ENCODE results near the gene AKR1B1.
A peak's percentile ranks its signal among the peaks of the same experiment; 100 is the strongest.
"Not testable (repeated sequence)": the region's sequence is repeated elsewhere in the genome, so short reads cannot be mapped to it uniquely, and the experiment has no call there.

The AKR1B1 gene

DNA sequence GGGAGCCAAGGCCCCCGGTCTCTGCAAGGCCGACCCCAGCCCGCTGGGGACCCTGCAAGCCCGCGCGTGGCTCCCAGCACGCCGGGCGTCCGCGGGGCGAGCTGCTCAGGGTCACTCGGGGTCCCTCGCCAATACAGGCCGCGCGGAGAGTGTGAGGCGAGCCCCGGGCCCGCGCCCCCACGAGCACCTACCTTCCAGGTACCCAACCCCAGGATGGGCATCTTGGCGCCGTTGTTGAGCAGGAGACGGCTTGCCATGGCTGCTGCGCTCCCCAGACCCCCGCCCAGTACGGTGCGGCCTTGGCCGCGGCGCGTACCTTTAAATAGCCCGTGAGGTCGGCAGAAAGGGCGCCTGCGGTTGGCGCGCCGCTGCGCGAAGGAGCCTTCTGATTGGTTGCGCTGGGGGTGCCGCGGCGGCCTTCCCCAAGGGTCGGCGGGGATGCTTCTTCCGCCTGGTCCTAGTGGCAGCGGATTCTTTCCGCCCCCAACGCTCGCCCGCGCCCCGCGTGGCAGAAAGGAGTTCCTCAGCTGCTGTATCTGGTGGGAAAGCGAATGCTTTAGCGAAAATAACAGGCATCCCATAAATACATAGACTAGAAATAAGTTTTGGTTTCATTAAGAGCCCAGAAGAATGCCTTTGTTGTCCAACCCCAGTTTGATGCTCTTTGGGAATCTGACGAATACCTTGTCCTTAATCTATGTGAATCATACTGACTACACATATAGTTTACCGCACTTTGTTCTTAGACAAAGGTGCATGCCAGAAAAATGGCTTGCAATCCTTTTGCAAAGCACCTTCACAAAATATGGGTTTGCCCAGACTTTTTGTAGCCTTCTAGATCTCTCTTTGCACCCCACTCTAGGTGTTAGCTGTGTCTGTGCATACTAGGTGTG, at the start of gene AKR1B1:
Gene AKR1B1 (minus strand): TSS at position 295 of the 893 bp plus-strand sequence. CDS start 38 bp downstream, at position 257.
- H3K4me1 ChIP-seq: 0 out of 2 replicates have a peak, but pooled peaks cover 3% of the 10 kb centered on the region
- H3K36me3 ChIP-seq (replicated peaks): 0 out of 2 replicates have a peak, but pooled peaks cover 7% of the 10 kb centered on the region
- peak within 1 kb of the TSS; percentile 74 for H3K4me3 ChIP-seq
- in situ Hi-C loops (cut with MboI; ENCODE audit: low sequenced_read_pairs): no loop called here
- no peaks in the 10 kb centered on the region for H3K9me3 ChIP-seq
- peak; percentile 88 to 95 for DNase-seq (ENCODE audit: low spot score in 2 of 2)
- H3K27me3 ChIP-seq (ENCODE audit: low read depth): no peaks in the 10 kb centered on the region

DNA sequence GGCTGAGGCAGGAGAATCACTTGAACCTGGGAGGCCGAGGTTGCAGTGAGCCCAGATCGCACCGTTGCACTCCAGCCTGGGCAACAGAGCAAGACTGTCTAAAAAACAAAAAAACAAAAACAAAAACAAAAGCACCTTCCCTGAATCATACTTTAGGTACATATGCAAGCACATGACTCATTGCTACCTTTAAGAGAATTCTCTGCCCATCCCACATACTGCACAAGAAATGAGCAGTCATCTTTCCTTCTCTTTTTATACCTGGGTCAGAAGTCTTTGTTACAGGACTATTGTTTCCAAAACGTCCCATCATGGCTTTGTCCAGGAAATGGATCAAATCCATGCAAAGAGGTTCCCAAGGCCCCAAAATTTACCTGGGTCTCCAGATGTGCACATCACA, 47.0 kb upstream of the AKR1B1 start:
- Histone ChIP-seq H3K9me3 (no peaks in the 10 kb centered on the region), H3K4me1 (no peaks in the 10 kb centered on the region), H3K36me3 (replicated peaks) (no peaks in the 10 kb centered on the region), H3K27me3 (ENCODE audit: low read depth) (peaks cover 10% of the 10 kb centered on the region), H3K4me3 (no peak overlapping the region)
- no peak for DNase-seq (ENCODE audit: low spot score in 2 of 2)
- in situ Hi-C loops (cut with MboI; ENCODE audit: low sequenced_read_pairs): no loop called here

DNA sequence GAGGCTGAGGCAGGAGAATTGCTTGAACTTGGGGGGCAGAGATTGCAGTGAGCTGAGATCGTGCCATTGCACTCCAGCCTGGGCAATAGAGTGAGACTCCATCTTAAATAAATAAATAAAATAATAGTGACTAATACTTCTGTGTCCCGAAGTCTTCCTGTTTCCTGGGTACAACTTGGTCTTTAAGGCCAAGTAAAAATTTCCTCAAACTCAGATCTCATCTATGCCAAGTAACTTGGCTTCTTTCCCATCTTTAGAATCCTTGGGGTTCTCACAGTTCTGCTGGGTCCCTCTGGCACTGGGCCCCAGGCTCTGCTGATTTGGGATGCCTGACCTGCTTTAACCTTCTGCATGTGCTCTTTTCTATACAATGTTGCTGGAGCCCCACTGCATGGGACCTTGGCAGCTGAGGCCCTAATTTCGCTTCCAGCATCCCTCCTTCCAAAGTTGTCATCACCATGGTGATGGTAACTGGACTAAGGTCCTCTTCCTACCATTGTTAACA, 45.8 kb upstream of the AKR1B1 start:
- DNase-seq (ENCODE audit: low spot score in 2 of 2): no peak
- in situ Hi-C loops (cut with MboI; ENCODE audit: low sequenced_read_pairs): no loop called here
- H3K4me1 ChIP-seq: no peaks in the 10 kb centered on the region
- H3K9me3 ChIP-seq: no peaks in the 10 kb centered on the region
- no peak overlapping the region for H3K4me3 ChIP-seq
- peaks cover 13% of the 10 kb centered on the region for H3K27me3 ChIP-seq (ENCODE audit: low read depth)
- H3K36me3 ChIP-seq (replicated peaks): no peaks in the 10 kb centered on the region

GRCh38 chr7:134502463-134503371, 43.8 kb upstream of the AKR1B1 start:
- Histone ChIP-seq H3K4me3 (no peak overlapping the region), H3K4me1 (no peaks in the 10 kb centered on the region), H3K27me3 (ENCODE audit: low read depth) (peaks cover 13% of the 10 kb centered on the region), H3K9me3 (no peaks in the 10 kb centered on the region), H3K36me3 (replicated peaks) (no peaks in the 10 kb centered on the region)
- no peak for DNase-seq (ENCODE audit: low spot score in 2 of 2)
- in situ Hi-C loops (cut with MboI; ENCODE audit: low sequenced_read_pairs): no loop called here

- Histone ChIP-seq H3K4me1 (no peaks in the 10 kb centered on the region), H3K9me3 (no peaks in the 10 kb centered on the region), H3K36me3 (replicated peaks) (no peaks in the 10 kb centered on the region), H3K4me3 (no peak overlapping the region), H3K27me3 (ENCODE audit: low read depth) (peaks cover 13% of the 10 kb centered on the region)
- in situ Hi-C loops (cut with MboI; ENCODE audit: low sequenced_read_pairs): no loop called here
- no peak for DNase-seq (ENCODE audit: low spot score in 2 of 2)
Observed at GRCh38 chr7:134500982-134501381, 42.1 kb upstream of the AKR1B1 start.

GRCh38 chr7:134500406-134500805, 41.5 kb upstream of the AKR1B1 start:
- in situ Hi-C loops (cut with MboI; ENCODE audit: low sequenced_read_pairs): no loop called here
- Histone ChIP-seq H3K4me1 (no peaks in the 10 kb centered on the region), H3K27me3 (ENCODE audit: low read depth) (peaks cover 13% of the 10 kb centered on the region), H3K36me3 (replicated peaks) (no peaks in the 10 kb centered on the region), H3K9me3 (no peaks in the 10 kb centered on the region), H3K4me3 (no peak overlapping the region)
- DNase-seq (ENCODE audit: low spot score in 2 of 2): no peak

DNA sequence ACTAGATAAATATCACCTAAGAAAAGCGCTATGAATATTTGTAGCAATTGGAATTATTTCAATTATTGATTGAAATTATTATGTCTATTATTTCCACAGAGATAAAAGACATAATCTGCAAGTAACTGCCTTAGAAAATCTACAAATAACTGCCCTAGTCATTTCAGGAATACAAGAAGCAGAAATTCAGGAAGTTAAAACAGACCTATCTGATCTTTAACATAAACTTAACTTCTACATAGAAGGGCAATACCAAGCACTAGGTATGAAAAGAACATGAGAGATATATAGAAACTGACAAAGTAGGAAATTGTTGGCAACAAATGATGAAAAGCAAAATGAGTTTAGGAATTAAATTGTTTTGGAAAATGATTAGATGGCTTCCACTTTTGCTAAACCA, 36.6 kb upstream of the AKR1B1 start:
- in situ Hi-C loops (cut with MboI; ENCODE audit: low sequenced_read_pairs): no loop called here
- Histone ChIP-seq H3K4me1 (no peaks in the 10 kb centered on the region), H3K36me3 (replicated peaks) (no peaks in the 10 kb centered on the region)

DNA sequence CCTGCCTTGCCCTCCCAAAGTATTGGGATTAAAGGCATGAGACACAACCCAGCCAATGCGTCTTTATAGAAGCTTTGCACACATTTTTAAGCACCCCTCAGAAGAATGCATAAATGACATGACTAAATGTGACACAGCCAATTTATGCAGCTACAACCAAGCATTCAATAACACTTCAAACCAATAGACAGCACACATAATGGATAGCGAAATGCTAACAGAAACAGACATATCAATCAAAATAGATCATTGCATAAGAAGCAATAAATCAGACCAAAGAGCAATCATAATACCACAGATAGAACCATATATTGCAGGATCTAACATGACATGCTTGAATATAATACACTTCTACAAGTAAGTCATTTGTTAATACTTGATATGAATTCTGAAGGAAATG, 34.2 kb upstream of the AKR1B1 start:
- Histone ChIP-seq H3K4me3 (no peak overlapping the region), H3K9me3 (no peaks in the 10 kb centered on the region), H3K4me1 (no peaks in the 10 kb centered on the region), H3K27me3 (ENCODE audit: low read depth) (peaks cover 30% of the 10 kb centered on the region), H3K36me3 (replicated peaks) (no peaks in the 10 kb centered on the region)
- DNase-seq (ENCODE audit: low spot score in 2 of 2): no peak
- in situ Hi-C loops (cut with MboI; ENCODE audit: low sequenced_read_pairs): no loop called here

More for the DNA sequence above, 36.6 kb upstream of the AKR1B1 start:
- H3K4me3 ChIP-seq: no peak overlapping the region
- no peaks in the 10 kb centered on the region for H3K9me3 ChIP-seq
- H3K27me3 ChIP-seq (ENCODE audit: low read depth): peaks cover 18% of the 10 kb centered on the region
- no peak for DNase-seq (ENCODE audit: low spot score in 2 of 2)

- H3K9me3 ChIP-seq; H3K4me1 ChIP-seq; in situ Hi-C loops (cut with MboI; ENCODE audit: low sequenced_read_pairs); H3K36me3 ChIP-seq (replicated peaks); H3K4me3 ChIP-seq; DNase-seq (ENCODE audit: low spot score in 2 of 2): not testable (repeated sequence)
- peaks cover 28% of the 10 kb centered on the region for H3K27me3 ChIP-seq (ENCODE audit: low read depth)
Observed at GRCh38 chr7:134487721-134488120, 28.8 kb upstream of the AKR1B1 start.

GRCh38 chr7:134485203-134485602, 26.3 kb upstream of the AKR1B1 start:
- Histone ChIP-seq H3K4me1 (peaks cover 5% of the 10 kb centered on the region), H3K27me3 (ENCODE audit: low read depth) (peaks cover 16% of the 10 kb centered on the region; the same call in 1 of the 2 replicates), H3K36me3 (replicated peaks) (no peaks in the 10 kb centered on the region), H3K9me3 (no peaks in the 10 kb centered on the region), H3K4me3 (no peak overlapping the region)
- DNase-seq (ENCODE audit: low spot score in 2 of 2): no peak
- in situ Hi-C loops (cut with MboI; ENCODE audit: low sequenced_read_pairs): no loop called here

- Histone ChIP-seq H3K4me3 (no peak overlapping the region), H3K4me1 (peaks cover 13% of the 10 kb centered on the region), H3K36me3 (replicated peaks) (no peaks in the 10 kb centered on the region), H3K9me3 (no peaks in the 10 kb centered on the region), H3K27me3 (ENCODE audit: low read depth) (peaks cover 4% of the 10 kb centered on the region; the same call in 1 of the 2 replicates)
- in situ Hi-C loops (cut with MboI; ENCODE audit: low sequenced_read_pairs): no loop called here
- no peak for DNase-seq (ENCODE audit: low spot score in 2 of 2)
Observed at GRCh38 chr7:134483296-134483695, 24.4 kb upstream of the AKR1B1 start.

DNA sequence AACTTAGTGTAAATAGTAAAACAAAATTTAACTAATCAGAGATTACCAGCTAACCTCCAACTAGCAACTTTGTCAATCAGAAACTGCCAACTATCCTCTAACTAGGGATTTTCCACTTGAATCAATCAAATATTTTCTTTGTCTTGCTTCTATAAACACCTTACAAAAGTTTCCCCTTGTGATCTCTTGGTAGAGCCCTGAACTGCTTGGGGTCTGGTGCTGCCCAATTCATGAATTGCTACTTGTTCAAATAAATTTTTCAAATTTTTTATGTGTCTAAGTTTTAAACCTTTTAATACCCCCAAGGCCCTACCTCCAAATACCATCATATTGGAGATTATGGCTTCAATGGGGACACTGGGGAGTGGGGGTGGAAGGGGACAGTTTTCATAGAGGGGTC, 24.0 kb upstream of the AKR1B1 start:
- peaks cover 4% of the 10 kb centered on the region; the same call in 1 of the 2 replicates for H3K27me3 ChIP-seq (ENCODE audit: low read depth)
- in situ Hi-C loops (cut with MboI; ENCODE audit: low sequenced_read_pairs): no loop called here

GRCh38 chr7:134481167-134481566, 22.3 kb upstream of the AKR1B1 start:
- no peak for DNase-seq (ENCODE audit: low spot score in 2 of 2)
- peaks cover 13% of the 10 kb centered on the region for H3K4me1 ChIP-seq
- H3K9me3 ChIP-seq: no peaks in the 10 kb centered on the region
- no peak overlapping the region for H3K4me3 ChIP-seq
- H3K27me3 ChIP-seq (ENCODE audit: low read depth): no peaks in the 10 kb centered on the region
- in situ Hi-C loops (cut with MboI; ENCODE audit: low sequenced_read_pairs): no loop called here
- no peaks in the 10 kb centered on the region for H3K36me3 ChIP-seq (replicated peaks)

More for the DNA sequence above, 24.0 kb upstream of the AKR1B1 start:
- Histone ChIP-seq H3K9me3 (no peaks in the 10 kb centered on the region), H3K4me1 (peaks cover 13% of the 10 kb centered on the region), H3K4me3 (no peak overlapping the region), H3K36me3 (replicated peaks) (no peaks in the 10 kb centered on the region)
- no peak for DNase-seq (ENCODE audit: low spot score in 2 of 2)

Measured in HAP-1 (cell line).